Osteocyte (in vitro differentiated cells): ENCODE results near the gene ICAM2. TPM values are rescaled to one million over a fixed set of nuclear protein-coding genes. Genes with fewer than 3 reads are reported as not detected.

Experiments
- DNase-seq: peaks from one replicate; pipeline ENCODE4 v3.0.0; 2021; ENCODE audit warnings: mixed read lengths; ENCODE audit not compliant: unreplicated experiment; ENCODE audit errors: extremely low spot score
- H3K27ac Mint-ChIP-seq: one replicate; pipeline ENCODE4 v1.8.0; 2021; ENCODE audit warnings: mild to moderate bottlenecking, mixed read lengths; ENCODE audit not compliant: unreplicated experiment
- H3K27me3 Mint-ChIP-seq: one replicate; pipeline ENCODE4 v1.8.0; 2021; ENCODE audit warnings: mixed read lengths; ENCODE audit not compliant: unreplicated experiment
- H3K36me3 Mint-ChIP-seq: one replicate; pipeline ENCODE4 v1.8.0; 2021; ENCODE audit warnings: mixed read lengths; ENCODE audit not compliant: unreplicated experiment
- H3K4me1 Mint-ChIP-seq: one replicate; pipeline ENCODE4 v1.8.0; 2021; ENCODE audit warnings: mixed read lengths; ENCODE audit not compliant: unreplicated experiment
- H3K4me3 Mint-ChIP-seq: one replicate; pipeline ENCODE4 v1.8.0; 2021; ENCODE audit warnings: mild to moderate bottlenecking, moderate library complexity, mixed read lengths; ENCODE audit not compliant: unreplicated experiment
- H3K9me3 Mint-ChIP-seq: one replicate; pipeline ENCODE4 v1.8.0; 2021; ENCODE audit warnings: mixed read lengths; ENCODE audit not compliant: unreplicated experiment
- CTCF ChIP-seq: fragments of 200-600 bp; sonication (generic); IDR thresholded peaks from 2 replicates; pipeline ENCODE4 v1.5.0; 2021; ENCODE audit warnings: antibody characterized with exemption, mild to moderate bottlenecking, moderate library complexity
- total RNA-seq: library from RNA; stranded (reverse); gene quantifications from 2 replicates; pipeline ENCODE4 v1.2.1, GENCODE V29; 2021

Gene ICAM2
- total RNA-seq, 1 donor from 2014 or later: not detected

- no peaks in the 10 kb centered on the region for H3K36me3 Mint-ChIP-seq
- H3K27ac Mint-ChIP-seq: no peak overlapping the region
- peaks cover 2% of the 10 kb centered on the region for H3K4me1 Mint-ChIP-seq
- no peak for DNase-seq
- no peak for TF ChIP-seq CTCF
- peaks cover 34% of the 10 kb centered on the region for H3K27me3 Mint-ChIP-seq
- H3K4me3 Mint-ChIP-seq: no peak overlapping the region
- no peaks in the 10 kb centered on the region for H3K9me3 Mint-ChIP-seq
These were observed 31.5 kb downstream of the ICAM2 start for GRCh38 chr17:63988741-63989621.

- Mint-ChIP-seq H3K27ac (no peak overlapping the region), H3K4me1 (peaks cover 2% of the 10 kb centered on the region), H3K27me3 (peaks cover 28% of the 10 kb centered on the region), H3K9me3 (peaks cover under 1% of the 10 kb centered on the region), H3K36me3 (no peaks in the 10 kb centered on the region), H3K4me3 (no peak overlapping the region)
- DNase-seq: no peak
- TF ChIP-seq CTCF: no peak
These were observed 32.3 kb downstream of the ICAM2 start for GRCh38 chr17:63988127-63988478.

- H3K36me3 Mint-ChIP-seq: no peaks in the 10 kb centered on the region
- peaks cover 6% of the 10 kb centered on the region for H3K9me3 Mint-ChIP-seq
- no peak overlapping the region for H3K27ac Mint-ChIP-seq
- TF ChIP-seq CTCF: no peak
- peaks cover 2% of the 10 kb centered on the region for H3K4me1 Mint-ChIP-seq
- peaks cover 25% of the 10 kb centered on the region for H3K27me3 Mint-ChIP-seq
- no peak for DNase-seq
- no peak overlapping the region for H3K4me3 Mint-ChIP-seq
These were observed 33.0 kb downstream of the ICAM2 start for GRCh38 chr17:63987221-63988126.

GRCh38 chr17:63986821-63987220, 33.6 kb downstream of the ICAM2 start:
- Mint-ChIP-seq H3K4me1 (peaks cover 2% of the 10 kb centered on the region), H3K27me3 (peaks cover 21% of the 10 kb centered on the region), H3K4me3 (no peak overlapping the region), H3K27ac (no peak overlapping the region), H3K36me3 (no peaks in the 10 kb centered on the region), H3K9me3 (peaks cover 11% of the 10 kb centered on the region)
- no peak for TF ChIP-seq CTCF
- no peak for DNase-seq
